Astrocyte of the hippocampus (primary cell): Measurements from ENCODE around the gene PRPF40A.

Experiments used
- DNase-seq: peaks from one replicate; pipeline ENCODE4 v3.0.0; 2011; ENCODE audit warnings: low read depth, low spot score

The PRPF40A gene

DNA sequence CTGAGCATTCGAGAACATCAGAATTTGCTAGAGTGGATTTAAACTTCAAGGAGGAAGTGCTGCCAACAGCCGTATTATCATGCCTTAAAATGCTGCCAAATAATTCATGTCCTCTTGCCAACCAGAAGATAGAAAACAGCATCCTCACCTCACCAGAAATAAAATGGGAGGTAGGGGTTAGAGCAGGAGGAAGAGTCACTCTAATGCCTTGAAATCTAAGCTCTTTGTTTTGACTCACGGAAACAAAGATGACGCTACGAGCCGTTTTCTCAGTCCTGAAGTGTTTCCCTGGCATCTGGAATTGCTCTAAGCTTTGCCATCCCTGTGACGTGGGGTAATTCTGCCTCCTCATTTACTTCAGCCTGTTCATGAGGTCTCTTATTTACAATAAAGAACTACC, 97.1 kb downstream of the PRPF40A start:
- DNase-seq: no peak

DNA sequence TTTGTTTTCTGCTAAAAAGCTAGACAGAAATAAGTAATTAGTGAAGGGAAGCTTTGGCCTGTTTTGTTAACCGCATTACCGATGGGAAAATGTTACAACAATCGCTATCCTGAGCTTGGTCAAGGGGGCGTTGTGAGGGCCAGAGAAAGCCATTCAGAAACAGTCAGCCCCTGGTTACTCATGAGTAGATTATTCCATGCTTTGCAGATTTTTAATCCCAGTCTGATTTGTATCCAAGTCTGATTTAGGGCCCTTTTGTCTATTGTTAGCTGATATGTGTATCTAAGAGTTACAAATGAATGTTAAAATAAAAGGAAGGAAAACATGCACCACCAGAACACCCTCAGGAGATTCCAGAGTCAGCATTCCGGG, 99.1 kb downstream of the PRPF40A start:
- peak; percentile 78 for DNase-seq

- DNase-seq: peak; percentile 40
Observed at GRCh38 chr2:152617456-152618192, 99.6 kb downstream of the PRPF40A start.

DNA sequence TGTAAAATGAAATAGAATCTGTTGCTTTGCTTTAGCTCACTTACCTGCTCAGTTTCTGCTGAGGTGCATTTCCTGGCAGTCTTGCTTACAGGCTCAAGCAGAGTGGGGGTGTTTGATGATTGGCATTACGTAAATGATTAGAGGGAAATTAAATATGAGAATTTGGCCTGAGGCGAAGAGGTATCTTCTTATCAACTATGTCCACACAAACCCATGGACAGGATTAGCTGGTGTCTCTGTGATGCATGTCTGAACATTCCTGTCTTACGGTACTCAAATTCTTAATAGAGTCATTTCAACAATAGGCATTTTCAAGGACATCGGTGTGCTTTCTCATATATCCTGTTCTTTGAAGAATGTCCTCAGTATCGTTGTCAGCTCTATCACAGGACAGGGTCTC, 102.1 kb downstream of the PRPF40A start:
- no peak for DNase-seq

- no peak for DNase-seq
Observed at GRCh38 chr2:152613235-152613634, 104.0 kb downstream of the PRPF40A start.

GRCh38 chr2:152611458-152612231, 105.6 kb downstream of the PRPF40A start:
- peak; percentile 57 for DNase-seq

GRCh38 chr2:152609699-152610098, 107.6 kb downstream of the PRPF40A start:
- no peak for DNase-seq

DNA sequence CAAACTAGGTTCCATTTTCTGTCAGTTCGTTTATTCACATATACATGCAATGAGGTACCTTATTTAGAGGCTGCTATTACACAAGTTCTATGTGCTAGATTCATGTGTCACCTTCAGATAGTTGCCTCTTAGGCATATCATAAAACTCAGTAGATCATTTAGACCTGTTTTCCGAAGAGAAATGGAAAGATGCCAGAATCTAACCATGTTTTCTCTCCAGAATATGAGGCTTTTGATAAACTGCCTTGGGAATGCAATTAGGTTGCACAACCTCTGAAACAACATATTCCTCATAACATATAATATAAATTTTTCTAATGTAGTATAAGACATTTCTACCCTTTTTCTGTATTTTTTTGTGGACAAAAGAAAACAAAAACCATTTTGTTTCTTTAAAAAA, 108.1 kb downstream of the PRPF40A start:
- no peak for DNase-seq

DNA sequence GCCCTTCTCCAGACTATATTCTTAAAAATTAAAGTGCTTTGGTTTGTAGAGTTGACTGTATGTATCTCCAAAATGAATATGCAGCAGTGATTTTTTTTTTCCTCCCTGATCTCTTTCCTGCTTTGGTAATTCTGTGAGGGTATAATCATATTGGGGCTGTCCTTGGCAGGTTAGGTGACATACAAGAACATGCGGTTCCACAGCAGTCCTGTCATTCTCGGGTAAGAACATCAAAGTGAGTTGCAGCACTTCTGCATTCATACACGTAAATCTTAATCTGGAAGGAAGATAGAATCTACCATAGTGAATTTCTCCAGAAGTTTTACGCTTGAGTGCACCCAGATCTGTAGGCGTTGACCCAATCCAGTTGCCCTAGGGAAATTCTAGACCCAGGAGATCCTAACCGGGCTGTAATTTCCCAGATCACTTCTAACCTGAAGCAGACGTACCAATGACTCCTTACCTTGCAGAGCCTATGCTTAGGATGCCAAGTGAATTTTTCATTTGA, 109.4 kb downstream of the PRPF40A start:
- DNase-seq: no peak

DNA sequence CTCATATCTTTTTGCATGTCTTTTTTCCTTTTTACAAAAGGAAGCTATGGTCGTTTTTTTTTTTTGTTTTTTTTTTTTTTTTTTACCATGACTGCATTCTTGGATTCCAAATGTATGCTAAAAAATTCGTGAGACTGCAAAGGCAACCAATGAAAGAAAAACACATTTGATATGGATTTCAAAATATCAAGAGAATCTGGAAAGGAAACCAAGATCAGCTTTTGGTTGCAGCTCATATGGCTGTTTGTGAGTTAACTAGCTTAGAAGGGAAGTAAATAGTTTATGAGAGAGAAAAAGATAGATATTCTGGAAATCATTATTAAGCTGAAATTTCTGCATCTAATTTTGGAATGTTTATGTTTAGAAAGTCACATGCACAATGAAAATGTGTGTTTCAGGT, 110.3 kb downstream of the PRPF40A start:
- DNase-seq: no peak

DNA sequence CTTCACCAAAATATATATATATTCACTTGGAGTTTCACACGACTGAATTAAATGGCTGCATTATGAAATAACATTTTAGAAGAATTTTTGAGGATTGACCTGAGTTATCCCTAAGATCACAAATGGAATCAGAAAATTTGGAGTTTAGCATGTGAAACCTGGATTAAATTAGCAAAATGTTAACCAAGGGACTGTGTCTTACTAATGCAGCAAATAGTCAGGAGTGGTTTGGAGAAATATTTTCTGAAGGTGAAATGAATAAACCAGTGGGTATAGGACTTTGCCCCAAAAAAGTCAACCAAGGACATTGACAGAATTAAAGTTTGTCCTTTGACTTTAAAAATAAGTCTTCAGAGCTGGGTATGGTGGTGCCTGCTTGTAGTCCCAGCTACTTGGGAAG, 111.2 kb downstream of the PRPF40A start:
- DNase-seq: no peak

GRCh38 chr2:152603166-152603565, 114.1 kb downstream of the PRPF40A start:
- DNase-seq: no peak

GRCh38 chr2:152602750-152603149, 114.5 kb downstream of the PRPF40A start:
- no peak for DNase-seq
